Transverse colon (tissue), 4 donors: ENCODE results near the gene ACAD9.

ENCODE experiments used
- EP300 ChIP-seq: sonication (generic); formaldehyde crosslinking; IDR thresholded peaks from one replicate; pipeline ENCODE4 v1.6.1; 2017; ENCODE audit warnings: antibody characterized with exemption, low read depth
- POLR2AphosphoS5 ChIP-seq, 3 donors: sonication (generic); formaldehyde crosslinking; IDR thresholded peaks; one replicate each; pipeline ENCODE4 v1.6.1; 2016; ENCODE audit warnings: antibody characterized with exemption in 3 of 3
- TF ChIP-seq, protein P1 (sequence below), 5 experiments: fragments of 200-600 bp in 3 of 5; fragments of 450-650 bp in 2 of 5; sonication (generic) in 3 of 5; IDR thresholded peaks; 1 replicate in 2 of 5; 2 replicates in 3 of 5; pipeline ENCODE4 v1.5.1; 2016 to 2017; ENCODE audit warnings: antibody characterized with exemption in 5 of 5, inconsistent platforms in 3 of 5, mild to moderate bottlenecking in 2 of 5, moderate library complexity in 1 of 5

DNA sequence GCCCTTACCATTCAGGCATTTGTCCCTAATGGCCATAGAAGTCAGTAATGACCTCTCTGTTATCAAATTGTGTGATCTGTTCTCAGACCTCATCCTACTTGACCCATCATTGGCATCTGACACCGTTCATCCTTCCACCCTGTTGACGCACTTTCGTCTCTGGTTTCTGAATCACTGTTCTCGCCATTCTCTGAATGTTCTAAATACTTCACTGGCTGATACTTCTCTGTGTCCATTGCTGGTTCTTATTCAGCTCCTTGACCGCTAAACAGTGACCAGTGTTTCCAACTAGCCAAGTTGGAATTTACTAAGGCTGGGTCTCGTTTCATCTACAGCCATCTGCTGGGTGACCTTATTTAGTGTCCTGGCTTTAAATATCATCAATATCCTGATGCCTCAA is 2.2 kb downstream of the ACAD9 start:
- TF ChIP-seq EP300 (no peak), POLR2AphosphoS5 (IDR thresholded peaks at IDR 0.05) (no peak)
- TF ChIP-seq, protein P1, sequence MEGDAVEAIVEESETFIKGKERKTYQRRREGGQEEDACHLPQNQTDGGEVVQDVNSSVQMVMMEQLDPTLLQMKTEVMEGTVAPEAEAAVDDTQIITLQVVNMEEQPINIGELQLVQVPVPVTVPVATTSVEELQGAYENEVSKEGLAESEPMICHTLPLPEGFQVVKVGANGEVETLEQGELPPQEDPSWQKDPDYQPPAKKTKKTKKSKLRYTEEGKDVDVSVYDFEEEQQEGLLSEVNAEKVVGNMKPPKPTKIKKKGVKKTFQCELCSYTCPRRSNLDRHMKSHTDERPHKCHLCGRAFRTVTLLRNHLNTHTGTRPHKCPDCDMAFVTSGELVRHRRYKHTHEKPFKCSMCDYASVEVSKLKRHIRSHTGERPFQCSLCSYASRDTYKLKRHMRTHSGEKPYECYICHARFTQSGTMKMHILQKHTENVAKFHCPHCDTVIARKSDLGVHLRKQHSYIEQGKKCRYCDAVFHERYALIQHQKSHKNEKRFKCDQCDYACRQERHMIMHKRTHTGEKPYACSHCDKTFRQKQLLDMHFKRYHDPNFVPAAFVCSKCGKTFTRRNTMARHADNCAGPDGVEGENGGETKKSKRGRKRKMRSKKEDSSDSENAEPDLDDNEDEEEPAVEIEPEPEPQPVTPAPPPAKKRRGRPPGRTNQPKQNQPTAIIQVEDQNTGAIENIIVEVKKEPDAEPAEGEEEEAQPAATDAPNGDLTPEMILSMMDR (IDR thresholded peaks at IDR 0.05) = no peak
